A549 (cell line): ENCODE measurements around the gene DCLK1. TPM values are rescaled to one million over a fixed set of nuclear protein-coding genes. Genes with fewer than 3 reads are reported as not detected.

Experiments
- ATAC-seq, 2 experiments: fragments of 200-7000 bp in 1 of 2; fragments of >200 bp in 1 of 2; cut with Nextera tagmentation in 1 of 2; cut with Tn5 transposase in 1 of 2; 3 replicates each; pipeline versions ENCODE4 v1.8.0 to v1.9.1; 2018 to 2020; ENCODE audit warnings: mild to moderate bottlenecking in 1 of 2, moderate library complexity in 1 of 2
- CTCF ChIA-PET: fragments of 300-600 bp; sonication (Branson Sonifier 250); formaldehyde crosslinking; extraction: SDS; loops from one replicate; lab custom pipeline; 2021; ENCODE audit warnings: antibody characterized with exemption, inconsistent platforms; lab: Yijun Ruan, JAX
- POLR2A ChIA-PET: fragments of 350-600 bp; formaldehyde crosslinking; extraction: SDS; loops from one replicate; lab custom pipeline; 2021; ENCODE audit warnings: antibody characterized with exemption, inconsistent platforms; lab: Yijun Ruan, JAX
- DNase-seq, 2 experiments: peaks; one replicate each; pipeline versions ENCODE4 v3.0.0 to v3.0.0-alpha.2; 2011 to 2016; ENCODE audit warnings: low read depth in 1 of 2, low spot score in 1 of 2
- FAIRE-seq: peaks from 2 replicates; lab custom pipeline; 2011; peaks lifted over from hg19 to GRCh38; lab: Jason Lieb, UNC
- H3K27ac ChIP-seq, 2 experiments: fragments of >200 bp; sonication (Bioruptor Twin); formaldehyde crosslinking; 3 replicates each; pipeline ENCODE4 v1.5.1; 2016 to 2017
- H3K4me1 ChIP-seq: fragments of >200 bp; sonication (Bioruptor Twin); formaldehyde crosslinking; 3 replicates; pipeline ENCODE4 v1.6.1; 2016
- H3K4me2 ChIP-seq: fragments of >200 bp; sonication (Bioruptor Twin); formaldehyde crosslinking; 3 replicates; pipeline ENCODE4 v1.6.1; 2016
- H3K4me3 ChIP-seq: fragments of >200 bp; sonication (Bioruptor Twin); formaldehyde crosslinking; 3 replicates; pipeline ENCODE4 v1.5.1; 2016
- H3K9me3 ChIP-seq: fragments of >200 bp; sonication (Bioruptor Twin); formaldehyde crosslinking; 3 replicates; pipeline ENCODE4 v1.6.1; 2016
- BCL3 ChIP-seq: fragments of >200 bp; sonication (Bioruptor Twin); formaldehyde crosslinking; IDR thresholded peaks from 3 replicates; pipeline ENCODE4 v1.6.1; 2016
- CHD2 ChIP-seq: fragments of 150-350 bp; IDR thresholded peaks from 2 replicates; pipeline ENCODE4 v1.6.1; 2014; ENCODE audit warnings: low read length; ENCODE audit not compliant: partially characterized antibody
- CTCF ChIP-seq: fragments of >200 bp; sonication (Bioruptor Twin); formaldehyde crosslinking; IDR thresholded peaks from 3 replicates; pipeline ENCODE4 v1.5.1; 2016
- EHF ChIP-seq: fragments of 250-450 bp; sonication (Bioruptor Pico); IDR thresholded peaks from 2 replicates; pipeline ENCODE4 v1.5.0; 2020; ENCODE audit warnings: mild to moderate bottlenecking
- ELK1 ChIP-seq: fragments of 150-350 bp; IDR thresholded peaks from 2 replicates; pipeline ENCODE4 v1.6.1; 2014; ENCODE audit warnings: low read depth, mild to moderate bottlenecking, low read length
- FOSB ChIP-seq: fragments of 250-450 bp; sonication (Bioruptor Pico); IDR thresholded peaks from 2 replicates; pipeline ENCODE4 v1.5.0; 2020; ENCODE audit warnings: mild to moderate bottlenecking, moderate library complexity
- FOXS1 ChIP-seq: fragments of 250-450 bp; sonication (Bioruptor Pico); IDR thresholded peaks from 2 replicates; pipeline ENCODE4 v1.5.0; 2020; ENCODE audit warnings: mild to moderate bottlenecking, moderate library complexity
- HOXA7 ChIP-seq: fragments of 250-450 bp; sonication (Bioruptor Pico); IDR thresholded peaks from 2 replicates; pipeline ENCODE4 v1.5.0; 2020; ENCODE audit warnings: mild to moderate bottlenecking, moderate library complexity
- HOXB13 ChIP-seq: fragments of 250-450 bp; sonication (Bioruptor Pico); IDR thresholded peaks from 2 replicates; pipeline ENCODE4 v1.5.0; 2020; ENCODE audit warnings: low read depth, mild to moderate bottlenecking, moderate library complexity
- KDM1A ChIP-seq: fragments of 200-600 bp; sonication (generic); IDR thresholded peaks from 2 replicates; pipeline ENCODE4 v1.6.1; 2016; ENCODE audit warnings: low read depth, mild to moderate bottlenecking
- KDM5A ChIP-seq: fragments of 200-600 bp; sonication (generic); IDR thresholded peaks from 2 replicates; pipeline ENCODE4 v1.6.1; 2016; ENCODE audit warnings: antibody characterized with exemption, mild to moderate bottlenecking
- MYC ChIP-seq: IDR thresholded peaks from 2 replicates; pipeline ENCODE4 v1.6.1; 2012; ENCODE audit warnings: mild to moderate bottlenecking, inconsistent platforms, low read length, improper control_type of control experiment, borderline replicate concordance
- NPAS2 ChIP-seq: fragments of 250-450 bp; sonication (Bioruptor Pico); IDR thresholded peaks from 2 replicates; pipeline ENCODE4 v1.8.0; 2022; ENCODE audit warnings: mild to moderate bottlenecking, moderate library complexity, borderline replicate concordance
- PHF8 ChIP-seq: fragments of 200-600 bp; sonication (generic); IDR thresholded peaks from 2 replicates; pipeline ENCODE4 v1.6.1; 2016; ENCODE audit warnings: low read depth, mild to moderate bottlenecking, antibody characterized with exemption, moderate library complexity, borderline replicate concordance
- RAD21 ChIP-seq, 2 experiments: fragments of >200 bp in 1 of 2; sonication (Bioruptor Twin) in 1 of 2; formaldehyde crosslinking in 1 of 2; IDR thresholded peaks in 1 of 2; conservative IDR thresholded peaks in 1 of 2; 2 replicates in 1 of 2; 3 replicates in 1 of 2; pipeline ENCODE4 v1.6.1; 2012 to 2018; ENCODE audit warnings: inconsistent platforms in 1 of 2
- RFX5 ChIP-seq: fragments of 450-650 bp; IDR thresholded peaks from 2 replicates; pipeline ENCODE4 v1.7.1; 2014; ENCODE audit warnings: antibody characterized with exemption, mild to moderate bottlenecking, moderate library complexity
- RNF2 ChIP-seq: fragments of 200-600 bp; sonication (generic); IDR thresholded peaks from 2 replicates; pipeline ENCODE4 v1.6.1; 2016; ENCODE audit warnings: low read depth, mild to moderate bottlenecking, antibody characterized with exemption, moderate library complexity, borderline replicate concordance
- SMC3 ChIP-seq: fragments of >200 bp; sonication (Bioruptor Twin); formaldehyde crosslinking; IDR thresholded peaks from 3 replicates; pipeline ENCODE4 v1.6.1; 2018; ENCODE audit warnings: inconsistent platforms
- TP53 ChIP-seq: fragments of 250-450 bp; sonication (Bioruptor Pico); IDR thresholded peaks from 2 replicates; pipeline ENCODE4 v1.5.0; 2021; ENCODE audit warnings: mild to moderate bottlenecking, moderate library complexity
- USF2 ChIP-seq: fragments of 450-650 bp; IDR thresholded peaks from 2 replicates; pipeline ENCODE4 v1.6.1; 2014; ENCODE audit warnings: antibody characterized with exemption
- ZFP36 ChIP-seq: fragments of 450-650 bp; IDR thresholded peaks from 2 replicates; pipeline ENCODE4 v1.6.1; 2014; ENCODE audit warnings: borderline replicate concordance; ENCODE audit not compliant: partially characterized antibody
- ZNF302 ChIP-seq: fragments of 250-450 bp; sonication (Bioruptor Pico); IDR thresholded peaks from 2 replicates; pipeline ENCODE4 v1.9.0; 2021; ENCODE audit warnings: inconsistent platforms, mild to moderate bottlenecking, moderate library complexity
- WGBS: methylation state at CpG from one replicate; pipeline ENCODE4 v1.1.6; 2017; ENCODE audit errors: missing lambda C conversion rate; 5-methylcytosine and 5-hydroxymethylcytosine counted together
- polyA plus RNA-seq, 4 experiments: library from polyadenylated mRNA; depleted of rRNA in 3 of 4; stranded (reverse); fragments of >200 nt; fragmentation: RNase III in 1 of 4; extraction: RNeasy Plus Mini Kit Qiagen cat#74134 plus additional on column Dnase treatment in 1 of 4; gene quantifications; 2 replicates in 3 of 4; 3 replicates in 1 of 4; pipeline ENCODE4 v1.2.3, GENCODE V29; 2011 to 2017

The DCLK1 gene
- polyA plus RNA-seq, 2 of the 4 experiments (the other 2 are of a cell fraction), result 0.13 to 0.21 TPM

GRCh38 chr13:35824395-35824794 lies 306.8 kb downstream of the DCLK1 start:
- CTCF ChIA-PET, result no interaction called here
- FAIRE-seq, result no peak
- POLR2A ChIA-PET, result no interaction called here

GRCh38 chr13:35822666-35823065 lies 308.5 kb downstream of the DCLK1 start:
- H3K4me3 ChIP-seq, result no peak overlapping the region
- no peak for DNase-seq
- ChIA-PET CTCF (interaction anchor here (1.7 kb wide), 1 partner anchor 9 kb away, joined by 5 read pairs; no protein-coding TSS in a partner anchor), POLR2A (no interaction called here)
- H3K4me1 ChIP-seq, result no peaks in the 10 kb centered on the region
- no peak for ATAC-seq
- no peak overlapping the region for H3K4me2 ChIP-seq
- 61% methylated on average over 7 of the region's 7 CpGs for WGBS
- TF ChIP-seq RNF2, result no peak
- TF ChIP-seq PHF8, result no peak
- TF ChIP-seq RFX5, result no peak
- no peak for TF ChIP-seq KDM5A
- no peak for TF ChIP-seq USF2
- TF ChIP-seq NPAS2 (CRISPR knock-in tag), result no peak
- no peak for TF ChIP-seq HOXB13 (CRISPR knock-in tag)
- no peak for TF ChIP-seq RAD21 (conservative IDR thresholded peaks at IDR 0.05 in 1 of 2, IDR thresholded peaks at IDR 0.05 in 1 of 2)
- TF ChIP-seq HOXA7 (CRISPR knock-in tag), result no peak
- TF ChIP-seq CHD2, result no peak
- TF ChIP-seq KDM1A, result no peak
- TF ChIP-seq ELK1, result no peak
- TF ChIP-seq BCL3, result no peak
- TF ChIP-seq MYC, result no peak
- TF ChIP-seq ZNF302 (CRISPR knock-in tag), result no peak
- TF ChIP-seq FOSB (CRISPR knock-in tag), result no peak
- TF ChIP-seq EHF (CRISPR knock-in tag), result no peak
- no peak for FAIRE-seq
- no peaks in the 10 kb centered on the region for H3K9me3 ChIP-seq
- H3K27ac ChIP-seq, result no peak overlapping the region

More at GRCh38 chr13:35824395-35824794, 306.8 kb downstream of the DCLK1 start:
- Histone ChIP-seq H3K9me3 (no peaks in the 10 kb centered on the region), H3K4me3 (no peak overlapping the region), H3K27ac (no peak overlapping the region), H3K4me1 (no peaks in the 10 kb centered on the region), H3K4me2 (no peak overlapping the region)
- no peak for ATAC-seq
- no peak for TF ChIP-seq ZFP36
- no peak for TF ChIP-seq FOXS1 (CRISPR knock-in tag)
- WGBS, result 87% methylated on average over 12 of the region's 12 CpGs
- DNase-seq, result no peak

GRCh38 chr13:35818633-35819067 lies 312.5 kb downstream of the DCLK1 start:
- Histone ChIP-seq H3K4me3 (no peak overlapping the region), H3K4me2 (no peak overlapping the region), H3K27ac (no peak overlapping the region), H3K9me3 (no peaks in the 10 kb centered on the region), H3K4me1 (no peaks in the 10 kb centered on the region)
- TF ChIP-seq CTCF, result peak; percentile 56; the same call in 2 of the 3 replicates
- TF ChIP-seq RAD21 (conservative IDR thresholded peaks at IDR 0.05 in 1 of 2, IDR thresholded peaks at IDR 0.05 in 1 of 2), result peak; percentile 49 to 51
- TF ChIP-seq SMC3, result 0 out of 3 replicates have a peak, but pooled peaks have one; percentile 21
- TF ChIP-seq TP53 (CRISPR knock-in tag), result no peak
- FAIRE-seq (no peak), DNase-seq (peak in 1 of 2 experiments; percentile 29), ATAC-seq (no peak)
- POLR2A ChIA-PET, result interaction anchor here (0.6 kb wide), 1 partner anchor 382 kb away, joined by 3 read pairs; no protein-coding TSS in a partner anchor
- 40% methylated on average over 3 of the region's 3 CpGs for WGBS
- CTCF ChIA-PET, result interaction anchor here (0.6 to 1.3 kb wide), 17 partner anchors 9 to 1292 kb away, joined by 3 to 9 read pairs (median 3); no protein-coding TSS in a partner anchor
